LNCaP clone FGC (cell line): ENCODE measurements around the gene HSPB6.

ENCODE experiments used
- DNase-seq: peaks from one replicate; pipeline ENCODE4 v3.0.0-alpha.2; 2011; ENCODE audit warnings: low read depth
- H3K4me3 ChIP-seq: 2 replicates; pipeline ENCODE4 v1.5.1; 2011; ENCODE audit warnings: mild to moderate bottlenecking, low read depth, low read length, control low read depth
- CTCF ChIP-seq: IDR thresholded peaks from 2 replicates; pipeline ENCODE4 v1.5.1; 2012; ENCODE audit warnings: mild to moderate bottlenecking; ENCODE audit not compliant: control insufficient read depth, insufficient read depth; ENCODE audit errors: extremely low read depth

The HSPB6 gene

GRCh38 chr19:35760711-35761349 is 4.0 kb upstream of the HSPB6 start:
- DNase-seq, result no peak
- no peak for TF ChIP-seq CTCF

GRCh38 chr19:35759697-35760096 is 2.9 kb upstream of the HSPB6 start:
- DNase-seq, result no peak
- TF ChIP-seq CTCF, result no peak
- H3K4me3 ChIP-seq, result no peak overlapping the region

More at GRCh38 chr19:35760711-35761349, 4.0 kb upstream of the HSPB6 start:
- no peak overlapping the region for H3K4me3 ChIP-seq

- TF ChIP-seq CTCF, result no peak
- DNase-seq, result peak; percentile 98
- peak within 1 kb of the TSS; percentile 96 for H3K4me3 ChIP-seq
Observed at GRCh38 chr19:35757749-35758608, 1.1 kb upstream of the HSPB6 start, which contains the start of gene PROSER3. PROSER3 (plus strand) TSS chr19:35758176; CDS start chr19:35758216, 40 bp downstream.

GRCh38 chr19:35757231-35757748 is 461 bp upstream of the HSPB6 start:
- peak overlapping the region; percentile 96 for H3K4me3 ChIP-seq
- no peak for TF ChIP-seq CTCF
- no peak for DNase-seq

GRCh38 chr19:35755550-35756376 is 1.1 kb downstream of the HSPB6 start:
- TF ChIP-seq CTCF, result no peak
- H3K4me3 ChIP-seq, result no peak overlapping the region
- DNase-seq, result no peak

GRCh38 chr19:35755131-35755549 is 1.7 kb downstream of the HSPB6 start:
- TF ChIP-seq CTCF, result no peak
- H3K4me3 ChIP-seq, result no peak overlapping the region
- no peak for DNase-seq
